Measurements from ENCODE around the gene TINCR.

The TINCR gene

GRCh38 chr19:5579697-5580096 is 11.9 kb upstream of the TINCR start:
- no peak for FAIRE-seq
- TF ChIP-seq POLR2AphosphoS5 (IDR thresholded peaks at IDR 0.05; ENCODE audit: low read depth, low read length) = no peak
- no peak for TF ChIP-seq POU2F2 (IDR thresholded peaks at IDR 0.05; ENCODE audit: low read depth, low read length)
- TF ChIP-seq POLR2A (IDR thresholded peaks at IDR 0.05; ENCODE audit: low read depth, low read length) = no peak
- TF ChIP-seq PAX5 (IDR thresholded peaks at IDR 0.05; ENCODE audit: insufficient read depth, low read length, severe bottlenecking) = no peak
- TF ChIP-seq SPI1 (IDR thresholded peaks at IDR 0.05; ENCODE audit: low read depth, low read length) = no peak
- no peak for TF ChIP-seq TAF1 (IDR thresholded peaks at IDR 0.05; ENCODE audit: low read depth, low read length)

GRCh38 chr19:5579286-5579685 is 11.5 kb upstream of the TINCR start:
- DNase-seq (ENCODE audit: insufficient read length, low spot score) (no peak), FAIRE-seq (no peak)
- TF ChIP-seq POLR2A (IDR thresholded peaks at IDR 0.05; ENCODE audit: low read depth, low read length) = no peak

More at GRCh38 chr19:5579697-5580096, 11.9 kb upstream of the TINCR start:
- no peak for DNase-seq (ENCODE audit: insufficient read length, low spot score)

GRCh38 chr19:5578097-5578846 is 10.5 kb upstream of the TINCR start:
- FAIRE-seq (peak; percentile 84), DNase-seq (ENCODE audit: insufficient read length, low spot score) (peak; percentile 89)
- TF ChIP-seq POU2F2 (IDR thresholded peaks at IDR 0.05; ENCODE audit: low read depth, low read length) (no peak), PAX5 (IDR thresholded peaks at IDR 0.05; ENCODE audit: insufficient read depth, low read length, severe bottlenecking) (no peak), SPI1 (IDR thresholded peaks at IDR 0.05; ENCODE audit: low read depth, low read length) (no peak), TAF1 (IDR thresholded peaks at IDR 0.05; ENCODE audit: low read depth, low read length) (no peak), POLR2AphosphoS5 (IDR thresholded peaks at IDR 0.05; ENCODE audit: low read depth, low read length) (no peak), POLR2A (IDR thresholded peaks at IDR 0.05; ENCODE audit: low read depth, low read length) (no peak)

GRCh38 chr19:5575590-5575989 is 7.8 kb upstream of the TINCR start:
- DNase-seq (ENCODE audit: insufficient read length, low spot score) = no peak
- TF ChIP-seq POU2F2 (IDR thresholded peaks at IDR 0.05; ENCODE audit: low read depth, low read length) (no peak), POLR2A (IDR thresholded peaks at IDR 0.05; ENCODE audit: low read depth, low read length) (no peak), POLR2AphosphoS5 (IDR thresholded peaks at IDR 0.05; ENCODE audit: low read depth, low read length) (no peak)
- FAIRE-seq = no peak

GRCh38 chr19:5572556-5573286 is 5.0 kb upstream of the TINCR start:
- TF ChIP-seq POLR2AphosphoS5 (IDR thresholded peaks at IDR 0.05; ENCODE audit: low read depth, low read length) (no peak), TAF1 (IDR thresholded peaks at IDR 0.05; ENCODE audit: low read depth, low read length) (no peak), POU2F2 (IDR thresholded peaks at IDR 0.05; ENCODE audit: low read depth, low read length) (no peak), SPI1 (IDR thresholded peaks at IDR 0.05; ENCODE audit: low read depth, low read length) (no peak), POLR2A (IDR thresholded peaks at IDR 0.05; ENCODE audit: low read depth, low read length) (no peak), PAX5 (IDR thresholded peaks at IDR 0.05; ENCODE audit: insufficient read depth, low read length, severe bottlenecking) (no peak)
- no peak for FAIRE-seq
- no peak for DNase-seq (ENCODE audit: insufficient read length, low spot score)

- DNase-seq (ENCODE audit: insufficient read length, low spot score) (no peak), FAIRE-seq (no peak)
- no peak for TF ChIP-seq POLR2A (IDR thresholded peaks at IDR 0.05; ENCODE audit: low read depth, low read length)
- no peak for TF ChIP-seq SPI1 (IDR thresholded peaks at IDR 0.05; ENCODE audit: low read depth, low read length)
- no peak for TF ChIP-seq PAX5 (IDR thresholded peaks at IDR 0.05; ENCODE audit: insufficient read depth, low read length, severe bottlenecking)
- no peak for TF ChIP-seq POU2F2 (IDR thresholded peaks at IDR 0.05; ENCODE audit: low read depth, low read length)
- TF ChIP-seq POLR2AphosphoS5 (IDR thresholded peaks at IDR 0.05; ENCODE audit: low read depth, low read length) = no peak
- TF ChIP-seq TAF1 (IDR thresholded peaks at IDR 0.05; ENCODE audit: low read depth, low read length) = no peak
These were observed 4.0 kb upstream of the TINCR start for GRCh38 chr19:5571777-5572176.

- no peak for TF ChIP-seq POLR2A (IDR thresholded peaks at IDR 0.05; ENCODE audit: low read depth, low read length)
- DNase-seq (ENCODE audit: insufficient read length, low spot score) (no peak), FAIRE-seq (no peak)
These were observed 236 bp upstream of the TINCR start for GRCh38 chr19:5567970-5568407.

- DNase-seq (ENCODE audit: insufficient read length, low spot score) = no peak
- no peak for FAIRE-seq
- TF ChIP-seq POU2F2 (IDR thresholded peaks at IDR 0.05; ENCODE audit: low read depth, low read length) = no peak
These were observed 2.8 kb downstream of the TINCR start for GRCh38 chr19:5564930-5565329.

- no peak for DNase-seq (ENCODE audit: insufficient read length, low spot score)
- TF ChIP-seq POLR2A (IDR thresholded peaks at IDR 0.05; ENCODE audit: low read depth, low read length) (no peak), POLR2AphosphoS5 (IDR thresholded peaks at IDR 0.05; ENCODE audit: low read depth, low read length) (no peak), POU2F2 (IDR thresholded peaks at IDR 0.05; ENCODE audit: low read depth, low read length) (no peak), TAF1 (IDR thresholded peaks at IDR 0.05; ENCODE audit: low read depth, low read length) (no peak), SPI1 (IDR thresholded peaks at IDR 0.05; ENCODE audit: low read depth, low read length) (no peak), PAX5 (IDR thresholded peaks at IDR 0.05; ENCODE audit: insufficient read depth, low read length, severe bottlenecking) (no peak)
- no peak for FAIRE-seq
These were observed 3.7 kb downstream of the TINCR start for GRCh38 chr19:5563935-5564612.

- TF ChIP-seq TAF1 (IDR thresholded peaks at IDR 0.05; ENCODE audit: low read depth, low read length) (no peak), SPI1 (IDR thresholded peaks at IDR 0.05; ENCODE audit: low read depth, low read length) (no peak), POLR2A (IDR thresholded peaks at IDR 0.05; ENCODE audit: low read depth, low read length) (no peak), POU2F2 (IDR thresholded peaks at IDR 0.05; ENCODE audit: low read depth, low read length) (no peak), POLR2AphosphoS5 (IDR thresholded peaks at IDR 0.05; ENCODE audit: low read depth, low read length) (no peak), PAX5 (IDR thresholded peaks at IDR 0.05; ENCODE audit: insufficient read depth, low read length, severe bottlenecking) (no peak)
- FAIRE-seq = no peak
- no peak for DNase-seq (ENCODE audit: insufficient read length, low spot score)
These were observed 4.7 kb downstream of the TINCR start for GRCh38 chr19:5563008-5563431.
